ENCODE results near the gene PLPPR1. TPM values are rescaled to one million over a fixed set of nuclear protein-coding genes. Genes with fewer than 3 reads are reported as not detected.
"Not testable (repeated sequence)": the region's sequence is repeated elsewhere in the genome, so short reads cannot be mapped to it uniquely, and the experiment has no call there.

Gene PLPPR1
- total RNA-seq, 2 donors from 2014 or later: not detected

GRCh38 chr9:101271102-101271501 is 242.6 kb downstream of the PLPPR1 start:
- Mint-ChIP-seq H3K36me3 (no peaks in the 10 kb centered on the region), H3K27me3 (no peaks in the 10 kb centered on the region), H3K9me3 (no peaks in the 10 kb centered on the region), H3K4me1 (ENCODE audit: low read depth in 2 of 2) (no peaks in the 10 kb centered on the region), H3K4me3 (no peak overlapping the region), H3K27ac (no peak overlapping the region)
- DNase-seq (ENCODE audit: low spot score) (no peak), ATAC-seq (no peak)

- no peak overlapping the region for H3K4me3 Mint-ChIP-seq
- no peak for ATAC-seq
- no peak overlapping the region for H3K27ac Mint-ChIP-seq
These were observed 246.6 kb downstream of the PLPPR1 start for GRCh38 chr9:101274971-101275768.

GRCh38 chr9:101275769-101276250 is 247.3 kb downstream of the PLPPR1 start:
- Mint-ChIP-seq H3K27me3 (peaks cover 3 to 17% of the 10 kb centered on the region in 2 donors), H3K27ac (no peak overlapping the region), H3K9me3 (peaks cover 3% of the 10 kb centered on the region), H3K4me1 (ENCODE audit: low read depth in 2 of 2) (no peaks in the 10 kb centered on the region), H3K36me3 (no peaks in the 10 kb centered on the region), H3K4me3 (no peak overlapping the region)
- ATAC-seq (no peak), DNase-seq (ENCODE audit: low spot score) (no peak)

More at GRCh38 chr9:101274971-101275768, 246.6 kb downstream of the PLPPR1 start:
- Mint-ChIP-seq H3K27me3 (peaks cover 3 to 15% of the 10 kb centered on the region in 2 donors), H3K4me1 (ENCODE audit: low read depth in 2 of 2) (no peaks in the 10 kb centered on the region), H3K36me3 (no peaks in the 10 kb centered on the region), H3K9me3 (peaks cover 3% of the 10 kb centered on the region)
- no peak for DNase-seq (ENCODE audit: low spot score)

- not testable (repeated sequence) for H3K27me3 Mint-ChIP-seq, ATAC-seq, H3K36me3 Mint-ChIP-seq
These were observed 262.5 kb downstream of the PLPPR1 start for GRCh38 chr9:101291043-101291442.

DNA sequence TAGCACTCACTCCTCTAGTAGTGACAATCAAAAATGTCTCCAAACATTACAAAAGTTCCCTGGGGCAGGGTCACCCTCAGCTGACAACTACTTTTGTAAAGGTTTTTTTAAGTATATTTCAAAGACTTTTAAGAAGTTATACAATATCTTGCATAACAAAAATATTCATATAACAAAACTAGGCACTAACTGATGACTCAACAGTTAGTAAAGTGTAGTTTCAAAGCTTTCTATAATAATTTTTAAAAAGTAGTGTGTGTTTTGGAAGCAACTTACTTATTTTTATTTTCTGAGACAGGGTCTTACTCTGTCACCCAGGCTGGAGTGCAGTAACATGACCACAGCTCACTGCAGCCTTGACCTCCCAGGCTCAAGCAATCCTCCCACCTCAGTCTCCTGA is 271.4 kb downstream of the PLPPR1 start:
- DNase-seq (ENCODE audit: low spot score): no peak
- H3K36me3 Mint-ChIP-seq: no peaks in the 10 kb centered on the region
- no peaks in the 10 kb centered on the region for H3K4me1 Mint-ChIP-seq (ENCODE audit: low read depth in 2 of 2)
- H3K9me3 Mint-ChIP-seq: no peaks in the 10 kb centered on the region
- no peak overlapping the region for H3K27ac Mint-ChIP-seq
- no peak for ATAC-seq
- H3K27me3 Mint-ChIP-seq: peaks cover 6 to 12% of the 10 kb centered on the region in 2 donors
- H3K4me3 Mint-ChIP-seq: no peak overlapping the region

More at GRCh38 chr9:101291043-101291442, 262.5 kb downstream of the PLPPR1 start:
- not testable (repeated sequence) for DNase-seq (ENCODE audit: low spot score); H3K4me1 Mint-ChIP-seq (ENCODE audit: low read depth in 2 of 2); H3K4me3 Mint-ChIP-seq; H3K27ac Mint-ChIP-seq; H3K9me3 Mint-ChIP-seq

DNA sequence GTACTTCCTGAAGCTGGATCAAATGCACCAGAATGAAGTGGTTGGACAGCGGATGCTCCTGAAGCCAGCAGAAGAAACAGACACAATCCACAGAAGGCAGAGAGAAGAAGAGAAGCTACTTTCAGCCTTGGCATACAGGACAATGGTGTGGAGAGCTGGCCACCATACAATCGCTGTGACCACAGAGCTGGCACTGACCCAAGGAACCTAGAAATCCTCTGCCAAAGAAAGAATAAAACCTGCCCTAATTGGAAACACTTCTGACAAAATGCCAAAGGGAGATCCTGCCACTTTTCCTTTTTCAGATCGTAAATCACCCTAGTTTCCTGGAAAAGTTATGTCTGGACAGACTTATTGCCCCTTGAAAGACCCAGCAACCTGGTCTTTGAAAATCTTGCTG is 278.5 kb downstream of the PLPPR1 start:
- H3K27ac Mint-ChIP-seq: no peak overlapping the region
- no peak overlapping the region for H3K4me3 Mint-ChIP-seq
- no peaks in the 10 kb centered on the region for H3K9me3 Mint-ChIP-seq
- H3K27me3 Mint-ChIP-seq: peaks cover 15 to 29% of the 10 kb centered on the region in 2 donors
- DNase-seq (ENCODE audit: low spot score): no peak
- ATAC-seq: no peak
- H3K36me3 Mint-ChIP-seq: no peaks in the 10 kb centered on the region
- H3K4me1 Mint-ChIP-seq (ENCODE audit: low read depth in 2 of 2): no peaks in the 10 kb centered on the region

- H3K27me3 Mint-ChIP-seq: peaks cover 15 to 29% of the 10 kb centered on the region in 2 donors
- no peaks in the 10 kb centered on the region for H3K4me1 Mint-ChIP-seq (ENCODE audit: low read depth in 2 of 2)
- DNase-seq (ENCODE audit: low spot score): no peak
- H3K4me3 Mint-ChIP-seq: no peak overlapping the region
- no peak overlapping the region for H3K27ac Mint-ChIP-seq
- H3K9me3 Mint-ChIP-seq: no peaks in the 10 kb centered on the region
- ATAC-seq: no peak
- no peaks in the 10 kb centered on the region for H3K36me3 Mint-ChIP-seq
These were observed 279.1 kb downstream of the PLPPR1 start for GRCh38 chr9:101307524-101308213.

DNA sequence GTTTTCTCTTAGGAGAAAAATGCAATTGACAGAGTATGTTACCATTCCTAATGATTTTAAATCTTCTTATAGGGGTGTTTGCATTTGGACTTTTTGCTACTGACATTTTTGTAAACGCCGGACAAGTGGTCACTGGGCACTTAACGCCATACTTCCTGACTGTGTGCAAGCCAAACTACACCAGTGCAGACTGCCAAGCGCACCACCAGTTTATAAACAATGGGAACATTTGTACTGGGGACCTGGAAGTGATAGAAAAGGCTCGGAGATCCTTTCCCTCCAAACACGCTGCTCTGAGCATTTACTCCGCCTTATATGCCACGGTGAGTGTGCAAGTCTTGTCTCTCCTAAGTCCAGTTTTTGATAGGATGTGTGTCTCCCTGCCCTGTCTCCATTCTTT is 280.6 kb downstream of the PLPPR1 start:
- ATAC-seq (no peak), DNase-seq (ENCODE audit: low spot score) (no peak)

DNA sequence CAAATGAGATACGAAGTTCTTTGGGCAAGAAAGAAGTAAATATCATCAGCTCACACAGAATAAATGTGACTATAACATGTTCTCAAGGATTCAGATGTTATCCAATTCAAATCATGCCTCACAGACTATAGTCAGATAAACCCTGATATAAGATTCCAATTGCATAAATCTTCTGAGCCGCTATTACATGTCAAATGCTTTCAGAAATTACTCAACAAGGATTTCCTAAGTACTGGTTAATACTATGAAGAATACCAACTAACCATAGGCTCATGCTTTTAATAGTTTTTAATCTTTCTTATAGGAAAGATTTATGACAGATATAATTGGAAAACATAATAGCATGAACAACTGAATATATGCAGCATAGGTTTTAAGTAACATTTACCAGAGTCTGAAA is 282.7 kb downstream of the PLPPR1 start:
- Mint-ChIP-seq H3K27me3 (peaks cover 15 to 33% of the 10 kb centered on the region in 2 donors), H3K9me3 (no peaks in the 10 kb centered on the region), H3K4me3 (no peak overlapping the region), H3K4me1 (ENCODE audit: low read depth in 2 of 2) (no peaks in the 10 kb centered on the region), H3K36me3 (no peaks in the 10 kb centered on the region), H3K27ac (no peak overlapping the region)
- DNase-seq (ENCODE audit: low spot score): no peak
- no peak for ATAC-seq

More for the DNA sequence above, 280.6 kb downstream of the PLPPR1 start:
- no peaks in the 10 kb centered on the region for H3K9me3 Mint-ChIP-seq
- H3K4me3 Mint-ChIP-seq: no peak overlapping the region
- H3K27ac Mint-ChIP-seq: no peak overlapping the region
- no peaks in the 10 kb centered on the region for H3K4me1 Mint-ChIP-seq (ENCODE audit: low read depth in 2 of 2)
- peaks cover 18 to 31% of the 10 kb centered on the region in 2 donors for H3K27me3 Mint-ChIP-seq
- H3K36me3 Mint-ChIP-seq: no peaks in the 10 kb centered on the region

DNA sequence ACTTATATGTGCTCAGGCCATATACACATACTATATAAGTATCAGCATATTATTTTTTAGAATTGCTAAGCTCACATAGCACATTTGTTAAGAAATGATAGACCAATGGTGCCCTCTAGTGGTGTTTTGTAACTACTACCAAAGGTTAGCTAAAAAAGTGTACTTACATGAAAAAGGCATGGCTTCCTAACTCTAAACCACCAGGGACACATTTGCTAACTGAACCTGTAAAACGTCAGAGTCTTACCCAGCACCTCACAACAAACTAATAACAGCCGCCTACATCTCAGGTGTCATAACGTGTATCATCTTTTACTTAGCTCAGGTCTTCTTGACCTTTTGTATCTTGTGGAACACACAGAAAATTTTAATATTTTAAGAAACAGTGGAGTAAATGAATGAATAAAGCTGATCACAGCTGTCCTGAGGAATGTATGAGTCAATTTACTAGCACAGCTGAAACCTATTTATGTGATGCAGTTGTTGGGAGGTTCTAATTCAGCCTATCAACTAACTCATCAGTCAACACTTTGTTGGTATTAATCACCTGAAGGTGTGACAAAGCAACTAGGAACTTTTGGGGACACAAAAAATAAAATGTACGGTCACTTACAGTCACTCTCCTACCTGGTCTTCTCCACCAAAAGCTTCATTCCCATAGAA is 283.4 kb downstream of the PLPPR1 start:
- Mint-ChIP-seq H3K9me3 (no peaks in the 10 kb centered on the region), H3K36me3 (no peaks in the 10 kb centered on the region), H3K4me3 (no peak overlapping the region), H3K4me1 (ENCODE audit: low read depth in 2 of 2) (no peaks in the 10 kb centered on the region), H3K27me3 (peaks cover 17 to 39% of the 10 kb centered on the region in 2 donors), H3K27ac (no peak overlapping the region)
- ATAC-seq: no peak
- no peak for DNase-seq (ENCODE audit: low spot score)

DNA sequence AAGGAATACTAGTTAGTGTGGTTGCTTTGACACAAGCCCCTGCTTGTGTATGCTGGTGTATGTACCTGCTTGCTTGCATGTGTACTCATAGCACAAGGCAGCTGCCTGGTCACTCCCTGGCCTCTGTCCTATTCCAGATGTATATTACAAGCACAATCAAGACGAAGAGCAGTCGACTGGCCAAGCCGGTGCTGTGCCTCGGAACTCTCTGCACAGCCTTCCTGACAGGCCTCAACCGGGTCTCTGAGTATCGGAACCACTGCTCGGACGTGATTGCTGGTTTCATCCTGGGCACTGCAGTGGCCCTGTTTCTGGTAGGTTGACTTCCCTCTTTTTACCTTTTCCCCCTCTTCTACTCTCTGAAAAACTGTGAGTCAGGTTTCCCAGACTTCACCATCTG is 284.1 kb downstream of the PLPPR1 start:
- no peak overlapping the region for H3K4me3 Mint-ChIP-seq
- no peaks in the 10 kb centered on the region for H3K4me1 Mint-ChIP-seq (ENCODE audit: low read depth in 2 of 2)
- H3K9me3 Mint-ChIP-seq: no peaks in the 10 kb centered on the region
- ATAC-seq (no peak), DNase-seq (ENCODE audit: low spot score) (no peak)
- no peak overlapping the region for H3K27ac Mint-ChIP-seq
- H3K27me3 Mint-ChIP-seq: peaks cover 17 to 40% of the 10 kb centered on the region in 2 donors
- H3K36me3 Mint-ChIP-seq: no peaks in the 10 kb centered on the region

- no peak for DNase-seq (ENCODE audit: low spot score)
- peaks cover 14 to 38% of the 10 kb centered on the region in 2 donors for H3K27me3 Mint-ChIP-seq
- no peak overlapping the region for H3K27ac Mint-ChIP-seq
- H3K36me3 Mint-ChIP-seq: no peaks in the 10 kb centered on the region
- H3K4me1 Mint-ChIP-seq (ENCODE audit: low read depth in 2 of 2): no peaks in the 10 kb centered on the region
- no peak overlapping the region for H3K4me3 Mint-ChIP-seq
- no peak for ATAC-seq
- H3K9me3 Mint-ChIP-seq: no peaks in the 10 kb centered on the region
These were observed 286.6 kb downstream of the PLPPR1 start for GRCh38 chr9:101315112-101315450.

DNA sequence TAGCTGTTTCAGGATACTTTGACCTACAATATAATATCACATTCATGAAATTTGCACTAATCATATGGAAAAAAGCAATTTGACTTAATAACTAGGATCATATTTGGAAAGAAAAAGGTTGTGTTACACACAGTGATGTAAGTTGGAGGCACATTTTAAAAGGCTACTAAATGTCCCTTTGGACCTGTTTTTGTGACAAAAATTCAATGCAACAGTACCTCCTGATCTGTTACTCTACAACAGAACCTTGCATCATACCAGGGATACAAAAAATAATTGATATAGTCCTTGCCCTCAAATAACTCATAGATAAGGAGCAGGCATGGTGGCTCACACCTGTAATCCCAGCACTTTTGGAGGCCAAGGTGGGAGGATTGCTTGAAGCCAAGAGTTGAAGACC is 289.2 kb downstream of the PLPPR1 start:
- no peak for DNase-seq (ENCODE audit: low spot score)
- H3K36me3 Mint-ChIP-seq: no peaks in the 10 kb centered on the region
- ATAC-seq: no peak
- peaks cover 14 to 40% of the 10 kb centered on the region in 2 donors for H3K27me3 Mint-ChIP-seq
- no peaks in the 10 kb centered on the region for H3K4me1 Mint-ChIP-seq (ENCODE audit: low read depth in 2 of 2)
- H3K27ac Mint-ChIP-seq: no peak overlapping the region
- no peak overlapping the region for H3K4me3 Mint-ChIP-seq
- no peaks in the 10 kb centered on the region for H3K9me3 Mint-ChIP-seq

GRCh38 chr9:101323129-101323528 is 294.6 kb downstream of the PLPPR1 start:
- DNase-seq (ENCODE audit: low spot score): no peak
- no peak overlapping the region for H3K4me3 Mint-ChIP-seq
- H3K27ac Mint-ChIP-seq: no peak overlapping the region
- no peak for ATAC-seq
- peaks cover 4% of the 10 kb centered on the region for H3K36me3 Mint-ChIP-seq
- peaks cover 0 to 9% of the 10 kb centered on the region in 2 donors for H3K27me3 Mint-ChIP-seq
- H3K9me3 Mint-ChIP-seq: peaks cover 3% of the 10 kb centered on the region
- H3K4me1 Mint-ChIP-seq (ENCODE audit: low read depth in 2 of 2): no peaks in the 10 kb centered on the region

Data from natural killer cell treated with Interleukin-12 subunit alpha and Interleukin-12 subunit beta and Interleukin-15 and Interleukin-18, amount 100 ng/mL, for 72 hours (primary cell).